A549 (cell line): ENCODE measurements around the gene MYH9.

Experiments
- JUN ChIP-seq, 2 experiments: fragments of >200 bp; sonication (Bioruptor Twin); formaldehyde crosslinking; IDR thresholded peaks; 2 replicates in 1 of 2; 3 replicates in 1 of 2; pipeline ENCODE4 v1.6.1; 2016 to 2017
- MYC ChIP-seq: IDR thresholded peaks from 2 replicates; pipeline ENCODE4 v1.6.1; 2012; ENCODE audit warnings: mild to moderate bottlenecking, inconsistent platforms, low read length, improper control_type of control experiment, borderline replicate concordance
- TF ChIP-seq, protein P1 (sequence below): fragments of >200 bp; sonication (Bioruptor Twin); formaldehyde crosslinking; IDR thresholded peaks from 3 replicates; pipeline ENCODE4 v1.5.1; 2016

DNA sequence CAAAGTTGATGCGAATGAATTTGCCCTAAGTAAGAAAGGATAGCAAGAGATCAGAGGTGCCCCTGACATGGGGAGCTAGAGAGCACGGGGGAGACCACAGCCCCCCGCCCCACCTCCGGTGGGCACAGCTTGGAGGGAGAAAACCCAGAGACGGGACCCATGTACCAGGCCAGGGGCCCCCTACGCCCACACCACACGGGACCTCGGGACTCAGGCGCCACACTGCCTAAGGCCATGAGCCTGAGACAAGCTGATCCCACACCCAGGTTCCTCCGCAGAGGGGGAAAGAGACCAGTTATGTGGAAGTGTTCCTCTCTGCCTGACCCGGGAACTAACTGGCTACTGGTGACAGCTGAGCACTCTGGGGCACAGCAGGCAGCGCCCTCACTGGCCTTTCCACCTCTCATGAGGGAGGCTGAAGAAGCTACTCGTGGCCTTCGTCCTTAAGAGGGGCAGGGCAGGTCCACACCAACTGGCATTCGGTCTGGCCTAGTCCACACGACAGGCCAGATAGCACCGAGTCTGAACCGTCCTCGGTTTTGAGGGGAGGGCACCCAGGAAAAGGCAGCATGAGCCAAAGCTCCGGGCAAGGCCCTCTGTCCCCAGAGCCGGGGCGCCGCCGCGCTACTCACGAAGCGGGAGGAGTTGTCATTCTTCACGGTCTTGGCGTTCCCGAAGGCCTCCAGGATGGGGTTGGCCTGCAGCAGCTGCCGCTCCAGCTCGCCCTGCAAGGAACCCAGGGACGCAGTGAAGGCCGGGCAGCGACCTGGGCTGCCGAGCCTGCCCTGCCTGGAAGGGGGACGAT is 65.8 kb downstream of the MYH9 start:
- TF ChIP-seq JUN (IDR thresholded peaks at IDR 0.05) = no peak
- TF ChIP-seq, protein P1, sequence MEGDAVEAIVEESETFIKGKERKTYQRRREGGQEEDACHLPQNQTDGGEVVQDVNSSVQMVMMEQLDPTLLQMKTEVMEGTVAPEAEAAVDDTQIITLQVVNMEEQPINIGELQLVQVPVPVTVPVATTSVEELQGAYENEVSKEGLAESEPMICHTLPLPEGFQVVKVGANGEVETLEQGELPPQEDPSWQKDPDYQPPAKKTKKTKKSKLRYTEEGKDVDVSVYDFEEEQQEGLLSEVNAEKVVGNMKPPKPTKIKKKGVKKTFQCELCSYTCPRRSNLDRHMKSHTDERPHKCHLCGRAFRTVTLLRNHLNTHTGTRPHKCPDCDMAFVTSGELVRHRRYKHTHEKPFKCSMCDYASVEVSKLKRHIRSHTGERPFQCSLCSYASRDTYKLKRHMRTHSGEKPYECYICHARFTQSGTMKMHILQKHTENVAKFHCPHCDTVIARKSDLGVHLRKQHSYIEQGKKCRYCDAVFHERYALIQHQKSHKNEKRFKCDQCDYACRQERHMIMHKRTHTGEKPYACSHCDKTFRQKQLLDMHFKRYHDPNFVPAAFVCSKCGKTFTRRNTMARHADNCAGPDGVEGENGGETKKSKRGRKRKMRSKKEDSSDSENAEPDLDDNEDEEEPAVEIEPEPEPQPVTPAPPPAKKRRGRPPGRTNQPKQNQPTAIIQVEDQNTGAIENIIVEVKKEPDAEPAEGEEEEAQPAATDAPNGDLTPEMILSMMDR = no peak
- no peak for TF ChIP-seq MYC
